ENCODE results near the gene KRTAP12-3.

DNA sequence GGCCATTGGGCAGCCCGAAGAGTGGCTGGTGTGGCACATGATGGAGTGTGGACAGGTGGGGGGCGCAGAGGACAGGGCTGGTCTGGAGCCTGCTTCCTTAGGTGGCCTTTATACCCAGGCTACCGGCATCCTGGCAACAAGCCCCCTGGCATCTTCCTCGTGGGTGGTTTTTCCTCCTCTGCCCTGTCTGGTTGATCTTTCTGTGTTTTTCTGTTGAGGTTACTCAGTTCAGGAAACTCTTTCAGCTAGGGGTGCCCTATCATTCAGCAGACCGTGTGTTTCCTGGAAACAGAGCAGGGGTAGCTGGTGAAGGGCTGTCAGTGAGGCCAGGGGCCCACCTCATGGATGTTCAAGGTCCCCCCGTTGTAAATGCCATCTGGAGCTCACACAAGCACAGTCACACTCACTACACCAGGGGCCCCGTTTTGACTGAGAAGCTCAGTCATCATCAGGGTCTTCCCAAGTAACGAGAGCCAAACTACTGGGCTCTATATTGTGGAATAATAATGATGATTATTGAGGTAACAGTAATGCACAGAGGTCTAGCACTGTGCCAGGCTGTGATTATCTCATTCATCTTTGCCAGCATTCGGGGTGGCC lies 3.1 kb upstream of the KRTAP12-3 start, which contains the start of gene KRTAP12-4:
- TF ChIP-seq ZNF317 (CRISPR knock-in tag; IDR thresholded peaks at IDR 0.05; ENCODE audit: borderline replicate concordance, low read depth) (no peak), NR3C1 (CRISPR knock-in tag; conservative IDR thresholded peaks at IDR 0.05; ENCODE audit: low read depth) (no peak), CREB1 (CRISPR knock-in tag; IDR thresholded peaks at IDR 0.05) (no peak), ZNF121 (CRISPR knock-in tag; IDR thresholded peaks at IDR 0.05) (no peak), PRRX2 (CRISPR knock-in tag; IDR thresholded peaks at IDR 0.05) (no peak)
- TF ChIP-seq, protein P1, sequence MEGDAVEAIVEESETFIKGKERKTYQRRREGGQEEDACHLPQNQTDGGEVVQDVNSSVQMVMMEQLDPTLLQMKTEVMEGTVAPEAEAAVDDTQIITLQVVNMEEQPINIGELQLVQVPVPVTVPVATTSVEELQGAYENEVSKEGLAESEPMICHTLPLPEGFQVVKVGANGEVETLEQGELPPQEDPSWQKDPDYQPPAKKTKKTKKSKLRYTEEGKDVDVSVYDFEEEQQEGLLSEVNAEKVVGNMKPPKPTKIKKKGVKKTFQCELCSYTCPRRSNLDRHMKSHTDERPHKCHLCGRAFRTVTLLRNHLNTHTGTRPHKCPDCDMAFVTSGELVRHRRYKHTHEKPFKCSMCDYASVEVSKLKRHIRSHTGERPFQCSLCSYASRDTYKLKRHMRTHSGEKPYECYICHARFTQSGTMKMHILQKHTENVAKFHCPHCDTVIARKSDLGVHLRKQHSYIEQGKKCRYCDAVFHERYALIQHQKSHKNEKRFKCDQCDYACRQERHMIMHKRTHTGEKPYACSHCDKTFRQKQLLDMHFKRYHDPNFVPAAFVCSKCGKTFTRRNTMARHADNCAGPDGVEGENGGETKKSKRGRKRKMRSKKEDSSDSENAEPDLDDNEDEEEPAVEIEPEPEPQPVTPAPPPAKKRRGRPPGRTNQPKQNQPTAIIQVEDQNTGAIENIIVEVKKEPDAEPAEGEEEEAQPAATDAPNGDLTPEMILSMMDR (IDR thresholded peaks at IDR 0.05): no peak
- TF ChIP-seq, protein P2, sequence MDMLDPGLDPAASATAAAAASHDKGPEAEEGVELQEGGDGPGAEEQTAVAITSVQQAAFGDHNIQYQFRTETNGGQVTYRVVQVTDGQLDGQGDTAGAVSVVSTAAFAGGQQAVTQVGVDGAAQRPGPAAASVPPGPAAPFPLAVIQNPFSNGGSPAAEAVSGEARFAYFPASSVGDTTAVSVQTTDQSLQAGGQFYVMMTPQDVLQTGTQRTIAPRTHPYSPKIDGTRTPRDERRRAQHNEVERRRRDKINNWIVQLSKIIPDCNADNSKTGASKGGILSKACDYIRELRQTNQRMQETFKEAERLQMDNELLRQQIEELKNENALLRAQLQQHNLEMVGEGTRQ (CRISPR knock-in tag; IDR thresholded peaks at IDR 0.05): no peak
- TF ChIP-seq, protein P3, sequence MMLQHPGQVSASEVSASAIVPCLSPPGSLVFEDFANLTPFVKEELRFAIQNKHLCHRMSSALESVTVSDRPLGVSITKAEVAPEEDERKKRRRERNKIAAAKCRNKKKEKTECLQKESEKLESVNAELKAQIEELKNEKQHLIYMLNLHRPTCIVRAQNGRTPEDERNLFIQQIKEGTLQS (CRISPR knock-in tag; conservative IDR thresholded peaks at IDR 0.05): no peak

Data from WTC11 (cell line).